SJCRH30 (cell line): ENCODE results near the gene CCDC57. TPM values are rescaled to one million over a fixed set of nuclear protein-coding genes. Genes with fewer than 3 reads are reported as not detected.

Source experiments
- DNase-seq, 2 experiments: peaks; one replicate each; pipeline ENCODE4 v3.0.0-alpha.2; 2015 to 2020
- H3K27ac ChIP-seq: fragments of 250-450 bp; sonication (Bioruptor Pico); 2 replicates; pipeline ENCODE4 v1.5.1; 2020; ENCODE audit warnings: mild to moderate bottlenecking, moderate library complexity
- H3K27me3 ChIP-seq: fragments of 250-450 bp; sonication (Bioruptor Pico); 2 replicates; pipeline ENCODE4 v1.5.1; 2020; ENCODE audit warnings: mild to moderate bottlenecking, moderate library complexity
- H3K36me3 ChIP-seq: fragments of 250-450 bp; sonication (Bioruptor Pico); 2 replicates; pipeline ENCODE4 v1.5.1; 2020; ENCODE audit warnings: mild to moderate bottlenecking, moderate library complexity
- H3K4me1 ChIP-seq: fragments of 250-450 bp; sonication (Bioruptor Pico); 2 replicates; pipeline ENCODE4 v1.5.1; 2020; ENCODE audit warnings: mild to moderate bottlenecking, moderate library complexity
- H3K4me3 ChIP-seq: fragments of 250-450 bp; sonication (Bioruptor Pico); 2 replicates; pipeline ENCODE4 v1.5.1; 2020; ENCODE audit warnings: mild to moderate bottlenecking, moderate library complexity
- H3K9me3 ChIP-seq: fragments of 250-450 bp; sonication (Bioruptor Pico); replicated peaks from 2 replicates; pipeline ENCODE4 v1.5.1; 2020; ENCODE audit warnings: mild to moderate bottlenecking, moderate library complexity
- total RNA-seq: library from RNA; depleted of rRNA; stranded (reverse); fragments of >200 nt; shearing (Covaris generic); gene quantifications from 2 replicates; pipeline ENCODE4 v1.2.3, GENCODE V29; 2014

The CCDC57 gene
- total RNA-seq, 1 experiment from 2014 or later: 23.5 TPM

DNA sequence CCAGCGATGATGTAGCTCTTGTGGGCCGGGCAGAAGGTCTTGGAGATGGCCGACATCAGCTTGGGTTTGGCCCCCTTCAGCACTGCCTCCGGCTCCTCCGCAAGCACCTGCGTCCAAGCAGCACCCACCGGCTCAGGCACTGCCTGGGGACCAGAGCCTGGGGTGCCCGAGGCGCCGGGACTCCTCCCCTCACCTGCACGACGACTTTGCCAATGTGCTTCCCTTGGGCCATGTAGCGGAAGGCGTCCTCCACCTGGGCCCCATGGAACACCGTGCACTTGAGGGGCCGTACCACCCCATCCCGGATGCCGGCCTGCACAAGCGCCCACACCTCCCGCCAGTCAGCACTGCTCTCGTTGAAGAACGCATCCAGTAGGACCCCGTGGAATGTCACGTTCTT, 129.6 kb downstream of the CCDC57 start:
- Histone ChIP-seq H3K27ac (no peak overlapping the region), H3K36me3 (peaks cover 94% of the 10 kb centered on the region), H3K9me3 (no peaks in the 10 kb centered on the region), H3K4me1 (no peaks in the 10 kb centered on the region), H3K4me3 (no peak overlapping the region), H3K27me3 (no peaks in the 10 kb centered on the region)
- DNase-seq: no peak

DNA sequence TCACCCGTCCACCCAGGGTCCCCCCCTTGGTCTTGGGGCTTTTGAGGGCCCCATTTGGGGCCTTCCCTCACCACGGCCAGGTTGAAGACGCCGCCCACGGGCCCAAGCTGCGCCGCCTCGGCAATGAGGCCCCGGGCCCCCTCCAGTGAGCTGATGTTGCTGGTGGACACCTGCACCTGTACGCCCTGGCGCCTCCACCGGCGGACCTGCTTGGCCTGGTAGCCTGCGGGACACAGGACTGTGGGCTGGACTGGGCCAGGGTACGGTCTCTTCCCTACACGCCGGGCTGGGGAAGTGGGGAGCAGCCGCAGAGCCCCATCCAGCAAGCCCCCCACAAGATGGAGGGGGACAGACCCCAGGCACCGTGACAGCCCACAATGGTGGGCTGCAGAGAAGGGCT, 130.2 kb downstream of the CCDC57 start:
- no peak for DNase-seq
- Histone ChIP-seq H3K4me1 (no peaks in the 10 kb centered on the region), H3K36me3 (peaks cover 91% of the 10 kb centered on the region), H3K4me3 (no peak overlapping the region), H3K9me3 (no peaks in the 10 kb centered on the region), H3K27ac (no peak overlapping the region), H3K27me3 (no peaks in the 10 kb centered on the region)

DNA sequence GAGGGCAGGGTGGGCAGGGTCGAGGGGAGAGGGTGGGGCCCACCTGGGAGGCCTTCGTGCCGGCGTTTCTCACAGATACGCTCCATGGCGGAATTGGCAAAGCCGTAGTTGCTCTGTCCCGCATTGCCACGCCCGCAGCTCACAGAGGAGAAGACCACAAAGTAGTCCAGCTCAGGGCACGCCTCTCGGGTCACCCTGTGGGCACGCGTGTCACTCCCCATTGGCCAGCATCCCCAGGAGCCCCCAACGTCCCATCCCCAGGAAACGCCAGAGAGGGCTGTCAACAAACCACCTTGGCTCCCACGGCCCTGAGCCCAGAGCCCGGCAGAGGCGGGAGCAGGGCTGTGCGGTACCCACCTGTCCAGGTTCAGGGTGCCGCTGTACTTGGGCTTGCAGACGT, 130.7 kb downstream of the CCDC57 start:
- no peaks in the 10 kb centered on the region for H3K4me1 ChIP-seq
- no peaks in the 10 kb centered on the region for H3K9me3 ChIP-seq
- peaks cover 86% of the 10 kb centered on the region for H3K36me3 ChIP-seq
- no peak for DNase-seq
- no peaks in the 10 kb centered on the region for H3K27me3 ChIP-seq
- H3K27ac ChIP-seq: no peak overlapping the region
- H3K4me3 ChIP-seq: no peak overlapping the region

DNA sequence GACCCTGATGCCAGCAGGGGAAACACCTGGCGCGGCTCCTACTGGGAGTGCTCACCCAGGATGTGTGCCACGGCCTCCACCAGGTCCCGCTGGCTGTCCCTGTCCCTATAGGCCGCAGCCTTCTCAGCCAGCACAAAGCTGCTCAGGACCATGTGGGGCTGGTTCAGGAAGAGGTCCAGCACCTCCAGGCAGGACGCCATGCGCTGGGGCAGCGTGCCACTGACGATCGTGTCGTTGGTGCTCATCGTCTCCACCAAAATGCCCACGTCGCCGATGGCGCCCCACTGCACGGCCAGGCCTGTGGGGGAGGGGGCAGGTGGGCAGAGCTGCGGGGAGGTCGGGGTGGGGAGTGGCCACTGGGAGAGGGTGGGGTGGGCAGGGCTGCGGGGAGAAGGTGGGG, 131.1 kb downstream of the CCDC57 start:
- no peak overlapping the region for H3K27ac ChIP-seq
- H3K36me3 ChIP-seq: peaks cover 82% of the 10 kb centered on the region
- DNase-seq: no peak
- no peak overlapping the region for H3K4me3 ChIP-seq
- no peaks in the 10 kb centered on the region for H3K27me3 ChIP-seq
- no peaks in the 10 kb centered on the region for H3K9me3 ChIP-seq
- H3K4me1 ChIP-seq: no peaks in the 10 kb centered on the region

DNA sequence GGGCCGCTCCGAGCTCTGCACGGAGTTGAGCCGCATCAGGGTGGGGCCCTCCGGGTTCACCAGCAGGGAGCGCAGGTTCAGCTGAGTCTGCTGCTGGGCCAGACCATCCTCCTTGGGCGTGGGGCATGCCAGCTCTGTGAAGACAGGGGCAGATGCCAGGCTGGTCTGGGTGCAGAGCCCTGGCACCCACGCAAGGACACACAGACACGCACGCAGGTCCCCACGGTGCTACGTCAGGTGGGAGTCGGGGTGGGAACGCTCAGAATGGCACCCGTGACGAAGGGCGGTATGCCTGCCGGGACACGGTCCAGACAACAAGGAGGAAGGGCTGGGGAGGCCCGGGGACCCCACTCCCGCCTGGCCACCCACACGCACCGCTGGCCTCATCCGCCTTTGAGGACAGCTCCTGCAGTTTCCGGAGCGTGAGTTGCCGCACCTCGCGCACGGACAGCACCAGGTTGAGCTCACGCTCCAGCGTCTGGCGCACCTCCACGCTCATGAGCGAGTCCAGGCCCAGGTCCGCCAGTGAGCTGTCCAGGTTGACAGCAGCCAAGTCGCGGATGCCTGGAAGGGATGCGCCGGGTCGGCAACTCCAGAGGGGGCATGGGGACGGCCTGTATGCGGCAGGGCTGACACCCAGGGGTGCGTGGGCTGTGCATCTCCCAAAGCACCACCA, 131.7 kb downstream of the CCDC57 start:
- no peaks in the 10 kb centered on the region for H3K9me3 ChIP-seq
- no peaks in the 10 kb centered on the region for H3K4me1 ChIP-seq
- no peak overlapping the region for H3K4me3 ChIP-seq
- no peaks in the 10 kb centered on the region for H3K27me3 ChIP-seq
- H3K36me3 ChIP-seq: peaks cover 76% of the 10 kb centered on the region
- no peak overlapping the region for H3K27ac ChIP-seq
- DNase-seq: no peak

DNA sequence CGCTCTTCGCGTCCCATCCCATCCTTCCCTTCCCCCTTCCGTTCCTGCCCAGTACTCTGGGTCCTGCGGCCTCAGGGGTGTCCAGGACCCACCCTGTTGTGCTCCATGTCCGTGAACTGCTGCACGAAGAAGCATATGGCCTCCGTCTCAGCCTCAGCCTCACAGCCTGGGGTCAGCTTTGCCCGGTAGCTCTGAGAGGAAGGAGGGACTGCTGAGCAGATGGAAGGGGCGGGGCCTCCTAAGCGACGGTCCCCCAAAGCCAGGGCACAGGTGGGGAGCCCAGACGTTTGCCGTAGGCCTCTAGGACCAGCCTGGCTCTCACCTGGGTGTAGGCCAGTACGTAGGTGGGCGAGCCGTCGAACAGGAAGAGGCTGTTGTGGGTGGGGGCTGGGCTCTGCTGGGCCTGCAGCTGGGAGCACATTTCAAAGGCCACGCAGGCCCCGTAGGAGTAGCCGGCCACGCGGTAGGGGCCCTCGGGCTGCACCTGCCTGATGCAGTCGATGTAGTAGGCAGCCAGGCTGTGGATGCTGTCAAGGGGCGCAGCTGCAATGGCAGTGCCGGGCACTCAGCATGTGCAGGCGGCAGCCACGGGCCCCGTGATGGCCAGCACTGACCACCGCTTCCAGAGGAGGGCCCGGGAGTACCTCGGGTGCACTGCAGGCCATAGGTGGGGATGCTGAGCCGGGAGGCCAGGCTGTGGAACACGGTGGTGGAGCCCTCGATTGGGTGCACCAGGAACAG, 132.4 kb downstream of the CCDC57 start:
- H3K4me1 ChIP-seq: no peaks in the 10 kb centered on the region
- H3K36me3 ChIP-seq: peaks cover 69% of the 10 kb centered on the region
- H3K27me3 ChIP-seq: no peaks in the 10 kb centered on the region
- no peak for DNase-seq
- no peak overlapping the region for H3K4me3 ChIP-seq
- H3K27ac ChIP-seq: no peak overlapping the region
- H3K9me3 ChIP-seq: no peaks in the 10 kb centered on the region

DNA sequence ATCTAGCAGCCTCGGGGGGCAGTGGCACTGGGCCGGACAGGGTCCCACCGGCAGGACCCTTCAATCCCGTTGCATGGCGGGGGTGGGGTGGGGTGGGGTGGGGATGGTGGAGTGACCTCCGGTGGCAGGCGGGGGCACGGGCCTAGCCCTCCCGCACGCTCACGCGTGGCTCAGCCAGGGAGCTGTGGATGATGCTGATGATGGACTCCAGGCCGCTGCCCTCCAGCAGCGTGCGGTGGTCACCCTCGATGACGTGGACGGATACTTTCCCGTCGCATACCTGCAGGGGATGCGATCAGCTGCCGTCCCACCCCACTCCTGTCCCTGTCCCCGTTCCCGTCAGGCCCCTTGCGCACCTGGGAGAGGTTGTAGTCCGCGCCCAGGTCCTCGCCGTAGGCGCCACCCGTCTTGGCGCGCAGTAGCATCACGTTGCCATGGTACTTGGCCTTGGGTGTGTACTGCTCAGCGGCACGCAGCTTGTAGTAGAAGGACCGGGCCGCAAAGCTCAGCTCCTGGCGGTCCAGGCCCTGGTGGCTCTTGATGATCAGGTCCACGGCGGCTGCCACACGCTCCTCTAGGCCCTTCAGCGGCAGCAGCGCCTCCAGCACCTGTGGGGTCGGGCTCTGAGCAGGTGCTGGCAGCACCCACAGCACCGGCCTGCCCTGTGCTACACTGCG, 133.5 kb downstream of the CCDC57 start:
- no peaks in the 10 kb centered on the region for H3K9me3 ChIP-seq
- H3K4me3 ChIP-seq: no peak overlapping the region
- DNase-seq: no peak
- H3K4me1 ChIP-seq: no peaks in the 10 kb centered on the region
- H3K36me3 ChIP-seq: peaks cover 58% of the 10 kb centered on the region
- H3K27ac ChIP-seq: no peak overlapping the region
- H3K27me3 ChIP-seq: no peaks in the 10 kb centered on the region

DNA sequence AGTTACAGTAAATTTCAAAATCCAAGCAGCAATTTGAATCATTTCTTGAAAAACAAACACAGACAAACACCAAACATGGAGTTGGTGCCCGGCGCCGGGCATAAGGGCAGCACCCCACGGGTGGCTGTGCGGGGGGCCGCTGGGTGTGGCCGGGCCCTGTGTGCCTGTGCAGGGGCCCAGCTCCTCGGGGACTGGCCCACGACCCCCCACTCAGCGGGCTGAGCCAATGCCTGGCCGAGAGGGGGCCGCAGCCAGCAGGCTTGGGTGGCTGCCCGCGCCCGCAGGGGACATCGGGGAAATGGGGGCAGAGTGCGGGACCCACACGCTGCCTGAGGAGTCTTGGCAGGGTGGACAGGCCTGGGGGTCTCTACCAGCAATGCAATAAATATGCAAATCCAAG, 134.2 kb downstream of the CCDC57 start:
- DNase-seq: no peak
- Histone ChIP-seq H3K4me1 (no peaks in the 10 kb centered on the region), H3K9me3 (no peaks in the 10 kb centered on the region), H3K4me3 (no peak overlapping the region), H3K27me3 (no peaks in the 10 kb centered on the region), H3K36me3 (peaks cover 51% of the 10 kb centered on the region), H3K27ac (no peak overlapping the region)

DNA sequence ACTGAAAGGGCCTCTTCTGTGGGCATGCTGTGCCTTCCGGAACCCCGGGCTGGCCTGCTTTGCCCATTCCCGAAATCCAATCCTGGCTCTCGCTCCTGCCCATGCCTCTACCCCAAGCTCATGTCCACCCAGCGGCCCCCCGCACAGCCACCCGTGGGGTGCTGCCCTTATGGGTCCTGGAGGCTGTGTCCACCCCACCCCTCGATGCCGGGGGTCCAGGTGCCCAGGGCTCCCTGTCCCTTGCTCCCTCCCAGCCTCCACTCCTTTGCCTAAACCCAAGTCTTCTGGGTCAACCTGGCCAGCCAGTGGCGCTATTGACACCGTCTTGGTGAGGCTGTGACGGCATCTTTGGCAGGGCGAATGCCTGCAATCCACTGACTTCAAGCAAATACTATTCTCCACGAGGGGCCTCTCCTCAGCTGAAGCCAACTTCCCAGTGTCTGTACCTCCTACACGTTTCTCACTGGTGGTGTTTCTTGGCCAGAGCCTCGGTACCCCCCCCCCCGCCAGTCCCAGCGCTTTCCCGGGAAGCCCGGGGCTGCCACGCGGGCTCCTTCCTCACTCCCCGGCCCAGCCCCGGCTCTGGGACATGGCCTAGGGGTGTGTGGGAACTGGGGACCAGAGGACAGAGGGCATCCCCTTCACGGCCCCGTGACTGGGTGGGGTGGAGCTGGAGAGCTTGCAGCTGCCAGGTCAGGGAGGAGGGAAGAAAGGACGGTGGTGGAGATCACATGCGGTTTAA, 134.9 kb downstream of the CCDC57 start:
- Histone ChIP-seq H3K4me1 (no peaks in the 10 kb centered on the region), H3K36me3 (peaks cover 44% of the 10 kb centered on the region), H3K4me3 (no peak overlapping the region), H3K27me3 (no peaks in the 10 kb centered on the region), H3K27ac (no peak overlapping the region), H3K9me3 (no peaks in the 10 kb centered on the region)
- no peak for DNase-seq

DNA sequence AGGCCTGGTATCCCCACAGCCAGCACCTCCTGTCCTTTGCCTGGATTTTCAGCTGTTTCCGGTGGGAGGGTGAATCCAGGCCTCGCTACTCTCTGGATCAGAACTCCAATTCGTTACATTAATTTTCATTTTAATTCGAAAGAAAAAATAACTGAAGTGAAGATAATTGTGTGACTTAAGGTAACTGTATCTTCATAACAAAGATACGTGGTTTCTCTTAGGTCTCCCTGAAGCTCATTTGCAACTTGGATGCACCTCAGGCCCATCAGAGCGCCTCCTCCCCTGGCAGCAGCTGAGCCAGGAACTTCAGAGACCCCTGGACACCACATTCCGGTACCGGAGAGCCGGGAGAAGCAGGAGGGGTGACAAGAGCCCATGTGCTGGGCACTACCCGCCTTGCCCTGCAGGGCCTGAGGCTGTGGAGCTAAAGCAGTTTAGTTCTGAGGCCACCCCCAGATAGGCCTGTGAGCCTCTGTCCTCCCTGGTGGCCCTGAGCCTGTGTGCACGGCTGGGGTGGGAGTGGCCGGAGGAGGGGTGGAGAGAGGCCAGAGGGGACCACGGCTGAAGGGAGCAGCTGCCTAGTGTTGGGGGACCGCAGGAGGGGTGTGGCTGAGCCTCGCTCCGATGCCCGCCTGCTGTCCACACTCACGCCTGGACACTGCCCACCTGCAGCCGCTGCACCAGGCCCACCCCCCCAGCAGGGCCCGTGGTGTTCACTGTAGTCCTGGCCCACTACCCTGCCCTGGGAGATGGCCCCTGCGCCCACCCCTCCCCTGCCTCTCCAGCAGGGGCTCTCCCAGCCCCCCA, 135.7 kb downstream of the CCDC57 start:
- no peaks in the 10 kb centered on the region for H3K9me3 ChIP-seq

DNA sequence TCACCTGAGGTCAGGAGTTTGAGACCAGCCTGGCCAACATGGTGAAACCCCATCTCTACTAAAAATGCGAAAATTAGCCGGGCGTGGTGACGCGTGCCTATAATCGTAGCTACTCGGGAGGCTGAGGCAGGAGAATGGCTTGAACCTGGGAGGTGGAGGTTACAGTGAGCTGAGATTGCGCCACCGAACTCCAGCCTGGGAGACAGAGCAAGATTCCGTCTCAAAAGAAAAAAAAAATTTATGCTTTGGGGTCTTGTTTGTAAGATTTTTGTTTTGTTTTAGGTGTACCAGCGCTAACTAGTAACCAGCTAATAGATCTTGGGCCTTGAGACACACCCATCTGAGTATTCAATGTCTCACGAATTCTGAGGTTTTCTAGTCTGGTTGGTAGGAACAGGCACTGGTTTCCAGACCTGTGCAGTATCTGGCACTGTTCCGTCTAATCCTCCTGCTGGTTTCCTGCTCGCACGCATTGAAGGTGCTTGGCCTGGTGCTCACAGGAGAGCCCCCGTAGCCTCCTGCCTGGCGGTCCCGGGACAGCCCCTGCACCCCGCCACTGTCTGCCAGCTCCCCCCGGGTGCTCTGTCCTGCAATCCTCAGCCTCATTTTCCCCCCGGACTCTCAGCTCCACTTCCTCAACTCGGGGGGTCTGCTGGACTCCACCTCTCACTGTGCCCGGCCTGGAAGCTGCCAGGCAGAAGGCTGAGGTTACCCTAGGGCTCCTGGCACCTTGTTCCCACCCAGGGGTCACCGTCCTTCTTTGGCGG, 136.4 kb downstream of the CCDC57 start:
- Histone ChIP-seq H3K9me3 (no peaks in the 10 kb centered on the region), H3K4me3 (no peak overlapping the region), H3K27me3 (no peaks in the 10 kb centered on the region), H3K4me1 (no peaks in the 10 kb centered on the region), H3K36me3 (peaks cover 31% of the 10 kb centered on the region), H3K27ac (no peak overlapping the region)
- no peak for DNase-seq

More for the DNA sequence above, 135.7 kb downstream of the CCDC57 start:
- H3K4me1 ChIP-seq: no peaks in the 10 kb centered on the region
- no peaks in the 10 kb centered on the region for H3K27me3 ChIP-seq
- H3K27ac ChIP-seq: no peak overlapping the region
- H3K36me3 ChIP-seq: peaks cover 36% of the 10 kb centered on the region
- H3K4me3 ChIP-seq: no peak overlapping the region
- no peak for DNase-seq

DNA sequence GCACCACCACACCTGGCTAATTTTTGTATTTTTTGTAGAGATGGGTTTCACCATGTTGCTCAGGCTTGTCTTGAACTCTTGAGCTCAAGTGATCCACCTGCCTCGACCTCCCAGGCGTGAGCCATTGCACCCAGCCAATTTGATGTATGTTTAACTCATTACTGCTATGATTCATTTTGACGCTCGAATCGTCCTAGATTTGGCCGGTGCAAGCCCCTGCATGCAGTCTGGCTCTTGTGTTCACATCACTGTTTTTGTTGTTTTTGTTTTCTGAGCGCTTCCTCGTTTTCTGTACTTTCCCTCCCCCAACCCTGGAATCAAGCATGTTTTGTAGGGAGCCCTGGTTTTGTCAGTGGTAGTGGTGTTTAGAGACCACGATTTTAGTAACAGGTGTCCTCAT, 139.2 kb downstream of the CCDC57 start:
- Histone ChIP-seq H3K4me3 (no peak overlapping the region), H3K27ac (no peak overlapping the region)
- no peak for DNase-seq

DNA sequence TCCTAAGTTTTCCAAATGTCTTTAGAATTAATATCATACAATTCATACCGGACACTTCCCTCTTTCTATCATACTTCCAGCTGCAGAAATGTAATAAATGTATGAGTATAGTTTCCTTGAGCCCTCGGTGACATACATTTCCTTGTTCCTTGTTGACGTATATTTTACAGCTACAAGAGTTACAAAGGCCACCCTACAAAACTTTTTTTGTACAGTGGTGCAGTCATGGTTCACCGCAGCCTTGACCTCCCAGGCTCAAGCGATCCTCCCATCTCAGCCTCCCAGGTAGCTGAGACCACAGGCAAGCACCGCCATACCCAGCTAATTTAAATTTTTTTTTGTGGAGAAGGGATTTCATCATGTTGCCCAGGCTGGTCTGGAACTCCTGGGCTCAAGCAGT, 139.8 kb downstream of the CCDC57 start:
- Histone ChIP-seq H3K36me3 (0 out of 2 replicates have a peak, but pooled peaks cover under 1% of the 10 kb centered on the region), H3K27ac (no peak overlapping the region), H3K4me1 (no peaks in the 10 kb centered on the region), H3K27me3 (no peaks in the 10 kb centered on the region), H3K9me3 (no peaks in the 10 kb centered on the region), H3K4me3 (no peak overlapping the region)
- DNase-seq: no peak

More for the DNA sequence above, 139.2 kb downstream of the CCDC57 start:
- Histone ChIP-seq H3K36me3 (peaks cover 7% of the 10 kb centered on the region; the same call in 1 of the 2 replicates), H3K27me3 (no peaks in the 10 kb centered on the region), H3K9me3 (no peaks in the 10 kb centered on the region), H3K4me1 (no peaks in the 10 kb centered on the region)
